ENCODE measurements around the gene RREB1. TPM values are rescaled to one million over a fixed set of nuclear protein-coding genes. Genes with fewer than 3 reads are reported as not detected.

The RREB1 gene
- total RNA-seq, 1 experiment from 2014 or later, result 51.1 TPM

DNA sequence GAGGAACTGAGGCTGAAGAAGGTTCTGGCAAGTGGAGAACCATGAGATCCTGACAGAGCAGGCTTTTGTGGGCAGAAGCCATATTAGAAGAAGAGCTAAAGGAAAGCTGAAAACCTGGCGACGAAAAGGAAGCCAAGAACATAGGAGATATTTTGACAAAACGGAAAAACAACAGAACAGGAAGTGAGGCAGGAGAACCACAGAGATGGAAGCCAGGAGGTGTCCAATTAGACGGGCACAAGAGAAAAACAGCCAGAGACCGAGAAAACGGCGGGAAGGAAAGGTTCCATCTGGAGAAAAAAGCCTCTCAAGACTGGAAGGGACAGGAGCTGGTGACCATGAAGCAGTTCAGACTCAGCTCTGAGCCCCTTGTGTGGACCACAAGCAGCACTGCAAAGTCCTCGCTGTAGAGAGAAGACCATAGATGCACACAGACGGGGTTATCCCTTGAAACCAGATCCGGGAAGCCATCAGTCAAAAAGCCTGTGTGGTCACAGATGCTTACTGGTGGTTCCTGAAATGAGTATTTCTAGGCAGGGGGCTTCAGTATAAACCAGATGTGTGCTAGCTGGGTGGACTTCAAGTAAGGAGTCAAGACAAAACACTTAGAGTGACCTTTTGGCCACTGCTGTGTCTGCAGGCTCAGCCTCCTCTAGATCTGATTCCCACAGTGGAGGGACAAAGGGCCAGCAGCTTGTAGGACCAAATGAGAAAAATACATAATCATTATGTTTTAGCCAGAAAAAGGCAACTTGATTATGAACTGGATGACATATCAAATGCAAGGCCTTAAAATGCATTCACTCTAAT is 174.5 kb downstream of the RREB1 start:
- no peaks in the 10 kb centered on the region for H3K27me3 Mint-ChIP-seq (ENCODE audit: insufficient read depth, unreplicated experiment)
- H3K9me3 Mint-ChIP-seq (ENCODE audit: unreplicated experiment), result no peaks in the 10 kb centered on the region
- H3K4me3 Mint-ChIP-seq (ENCODE audit: unreplicated experiment), result no peak overlapping the region
- no peaks in the 10 kb centered on the region for H3K27me3 ChIP-seq (replicated peaks; ENCODE audit: control insufficient read depth, insufficient read depth, low read length)
- no TSS peak for BruUV-seq (replicated peaks)
- no peaks in the 10 kb centered on the region for H3K4me1 Mint-ChIP-seq (ENCODE audit: low read depth, unreplicated experiment)
- ChIA-PET POLR2A (no interaction called here), CTCF (interaction anchor here (1.1 kb wide), 1 partner anchor 149 kb away, joined by 3 read pairs; no protein-coding TSS in a partner anchor)
- no peaks in the 10 kb centered on the region for H3K4me1 ChIP-seq
- H3K36me3 ChIP-seq (ENCODE audit: control insufficient read depth, insufficient read depth, low read length), result no peaks in the 10 kb centered on the region; the same call in 1 of the 2 replicates
- H3K4me3 ChIP-seq (ENCODE audit: low read depth, low read length), result no peak overlapping the region
- DNase-seq, result no peak
- H3K9me3 ChIP-seq, result no peaks in the 10 kb centered on the region
- TF ChIP-seq, protein P1, sequence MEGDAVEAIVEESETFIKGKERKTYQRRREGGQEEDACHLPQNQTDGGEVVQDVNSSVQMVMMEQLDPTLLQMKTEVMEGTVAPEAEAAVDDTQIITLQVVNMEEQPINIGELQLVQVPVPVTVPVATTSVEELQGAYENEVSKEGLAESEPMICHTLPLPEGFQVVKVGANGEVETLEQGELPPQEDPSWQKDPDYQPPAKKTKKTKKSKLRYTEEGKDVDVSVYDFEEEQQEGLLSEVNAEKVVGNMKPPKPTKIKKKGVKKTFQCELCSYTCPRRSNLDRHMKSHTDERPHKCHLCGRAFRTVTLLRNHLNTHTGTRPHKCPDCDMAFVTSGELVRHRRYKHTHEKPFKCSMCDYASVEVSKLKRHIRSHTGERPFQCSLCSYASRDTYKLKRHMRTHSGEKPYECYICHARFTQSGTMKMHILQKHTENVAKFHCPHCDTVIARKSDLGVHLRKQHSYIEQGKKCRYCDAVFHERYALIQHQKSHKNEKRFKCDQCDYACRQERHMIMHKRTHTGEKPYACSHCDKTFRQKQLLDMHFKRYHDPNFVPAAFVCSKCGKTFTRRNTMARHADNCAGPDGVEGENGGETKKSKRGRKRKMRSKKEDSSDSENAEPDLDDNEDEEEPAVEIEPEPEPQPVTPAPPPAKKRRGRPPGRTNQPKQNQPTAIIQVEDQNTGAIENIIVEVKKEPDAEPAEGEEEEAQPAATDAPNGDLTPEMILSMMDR (IDR thresholded peaks at IDR 0.05; ENCODE audit: insufficient read depth in 1 of 2, low read depth in 1 of 2, low read length in 1 of 2, severe bottlenecking in 1 of 2, unreplicated experiment in 1 of 2), result no peak
- no peak overlapping the region for H3K27ac Mint-ChIP-seq (ENCODE audit: unreplicated experiment)
- intact Hi-C loops (cut with micrococcal nuclease; ENCODE audit: unreplicated experiment), result no loop called here
- peaks cover 35% of the 10 kb centered on the region for H3K36me3 Mint-ChIP-seq (ENCODE audit: insufficient read depth, unreplicated experiment)

DNA sequence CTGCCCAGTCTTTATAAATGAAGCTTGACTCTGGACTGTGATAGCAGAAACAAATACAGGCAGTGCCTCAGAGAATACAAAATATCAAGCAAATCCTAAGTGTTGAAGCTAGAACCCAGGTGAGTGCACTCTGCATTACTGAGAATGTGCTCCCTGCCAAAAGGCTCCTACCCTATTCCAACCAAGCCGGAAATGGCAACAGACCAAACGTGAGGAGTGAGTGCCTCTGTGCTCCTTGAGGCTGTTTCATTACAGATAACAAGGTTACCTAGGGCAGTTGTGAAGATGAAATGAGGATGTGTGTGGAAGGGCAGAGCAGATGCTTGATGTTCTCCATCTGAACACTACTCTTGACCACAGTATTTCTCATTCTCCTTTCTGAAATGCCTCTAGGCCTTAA is 175.9 kb downstream of the RREB1 start:
- Mint-ChIP-seq H3K4me1 (ENCODE audit: low read depth, unreplicated experiment) (no peaks in the 10 kb centered on the region), H3K36me3 (ENCODE audit: insufficient read depth, unreplicated experiment) (peaks cover 43% of the 10 kb centered on the region), H3K4me3 (ENCODE audit: unreplicated experiment) (no peak overlapping the region), H3K9me3 (ENCODE audit: unreplicated experiment) (no peaks in the 10 kb centered on the region), H3K27ac (ENCODE audit: unreplicated experiment) (no peak overlapping the region), H3K27me3 (ENCODE audit: insufficient read depth, unreplicated experiment) (no peaks in the 10 kb centered on the region)
- ChIA-PET POLR2A (no interaction called here), CTCF (interaction anchor here (0.6 to 1.1 kb wide), 2 partner anchors 126 to 148 kb away, joined by 3 to 5 read pairs; no protein-coding TSS in a partner anchor)
- H3K4me1 ChIP-seq, result no peaks in the 10 kb centered on the region
- no TSS peak for BruUV-seq (replicated peaks)
- intact Hi-C loops (cut with micrococcal nuclease; ENCODE audit: unreplicated experiment), result no loop called here
- H3K9me3 ChIP-seq, result no peaks in the 10 kb centered on the region
- no peaks in the 10 kb centered on the region; the same call in 1 of the 2 replicates for H3K36me3 ChIP-seq (ENCODE audit: control insufficient read depth, insufficient read depth, low read length)
- no peak overlapping the region for H3K4me3 ChIP-seq (ENCODE audit: low read depth, low read length)
- H3K27me3 ChIP-seq (replicated peaks; ENCODE audit: control insufficient read depth, insufficient read depth, low read length), result no peaks in the 10 kb centered on the region
- no peak for DNase-seq
- TF ChIP-seq, protein P1 (IDR thresholded peaks at IDR 0.05; ENCODE audit: insufficient read depth in 1 of 2, low read depth in 1 of 2, low read length in 1 of 2, severe bottlenecking in 1 of 2, unreplicated experiment in 1 of 2), result no peak

DNA sequence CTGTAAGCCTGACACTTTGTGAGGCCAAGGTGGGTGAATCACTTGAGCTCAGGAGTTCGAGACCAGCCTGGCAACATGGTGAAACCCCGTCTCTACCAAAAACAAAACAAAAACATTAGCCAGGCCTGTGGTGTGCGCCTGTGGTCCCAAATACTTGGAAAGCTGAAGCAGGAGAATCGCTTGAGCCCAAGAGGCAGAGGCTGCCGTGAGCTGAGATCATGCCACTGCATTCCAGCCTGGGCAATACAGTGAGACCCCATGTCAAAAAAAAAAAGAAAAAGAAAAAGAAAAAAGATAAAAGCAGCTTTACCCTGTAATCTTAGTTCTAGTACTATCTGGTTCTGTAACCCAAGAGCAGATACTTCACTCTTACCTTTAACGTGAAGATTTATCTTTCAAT is 177.7 kb downstream of the RREB1 start:
- H3K9me3 Mint-ChIP-seq (ENCODE audit: unreplicated experiment), result no peaks in the 10 kb centered on the region
- Histone ChIP-seq H3K4me1 (no peaks in the 10 kb centered on the region), H3K4me3 (ENCODE audit: low read depth, low read length) (no peak overlapping the region), H3K27me3 (replicated peaks; ENCODE audit: control insufficient read depth, insufficient read depth, low read length) (no peaks in the 10 kb centered on the region), H3K36me3 (ENCODE audit: control insufficient read depth, insufficient read depth, low read length) (no peaks in the 10 kb centered on the region; the same call in 1 of the 2 replicates), H3K9me3 (no peaks in the 10 kb centered on the region)
- no peaks in the 10 kb centered on the region for H3K4me1 Mint-ChIP-seq (ENCODE audit: low read depth, unreplicated experiment)
- H3K27me3 Mint-ChIP-seq (ENCODE audit: insufficient read depth, unreplicated experiment), result no peaks in the 10 kb centered on the region
- intact Hi-C loops (cut with micrococcal nuclease; ENCODE audit: unreplicated experiment), result no loop called here
- TF ChIP-seq, protein P1 (IDR thresholded peaks at IDR 0.05; ENCODE audit: insufficient read depth in 1 of 2, low read depth in 1 of 2, low read length in 1 of 2, severe bottlenecking in 1 of 2, unreplicated experiment in 1 of 2), result no peak
- H3K27ac Mint-ChIP-seq (ENCODE audit: unreplicated experiment), result no peak overlapping the region
- DNase-seq, result no peak
- no TSS peak for BruUV-seq (replicated peaks)
- ChIA-PET CTCF (interaction anchor here (1.0 kb wide), 1 partner anchor 7 kb away, joined by 3 read pairs; no protein-coding TSS in a partner anchor), POLR2A (no interaction called here)
- no peak overlapping the region for H3K4me3 Mint-ChIP-seq (ENCODE audit: unreplicated experiment)
- H3K36me3 Mint-ChIP-seq (ENCODE audit: insufficient read depth, unreplicated experiment), result peaks cover 53% of the 10 kb centered on the region

Data from Caco-2 (cell line).